GM12864 (cell line): ENCODE measurements around the gene TXK.

Source experiments
- DNase-seq: peaks from one replicate; pipeline ENCODE4 v3.0.0-alpha.2; 2011; ENCODE audit warnings: low read depth
- H3K4me3 ChIP-seq: 2 replicates; pipeline ENCODE4 v1.5.1; 2011; ENCODE audit warnings: mild to moderate bottlenecking, low read depth, low read length, control low read depth
- TF ChIP-seq, protein P1 (sequence below): IDR thresholded peaks from 2 replicates; pipeline ENCODE4 v1.5.1; 2011; ENCODE audit warnings: low read depth, mild to moderate bottlenecking, moderate library complexity, low read length, control low read depth, inconsistent platforms; ENCODE audit errors: missing control alignments

TXK gene

DNA sequence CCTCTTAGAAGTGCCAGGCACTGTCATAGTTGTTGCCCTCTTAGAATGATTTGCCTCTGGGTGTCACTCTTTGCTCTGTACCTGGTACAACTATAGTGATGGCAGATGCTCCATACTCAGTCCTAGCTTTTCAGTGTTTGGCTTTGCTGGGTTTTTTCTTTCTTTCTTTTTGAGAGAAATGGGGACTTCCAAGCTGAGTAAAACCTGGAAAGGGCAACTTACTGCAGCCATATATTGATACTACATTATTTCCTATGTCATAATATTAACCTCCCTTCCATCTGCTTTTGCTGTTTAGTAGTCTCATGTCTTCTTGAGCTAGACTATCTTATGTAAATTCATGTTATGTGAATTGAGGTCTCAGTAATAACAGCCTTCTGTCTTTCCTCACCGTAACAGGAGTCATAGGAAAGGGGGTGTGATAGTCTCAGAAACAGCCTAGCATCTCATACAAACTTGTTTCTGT, 68.4 kb downstream of the TXK start:
- TF ChIP-seq, protein P1, sequence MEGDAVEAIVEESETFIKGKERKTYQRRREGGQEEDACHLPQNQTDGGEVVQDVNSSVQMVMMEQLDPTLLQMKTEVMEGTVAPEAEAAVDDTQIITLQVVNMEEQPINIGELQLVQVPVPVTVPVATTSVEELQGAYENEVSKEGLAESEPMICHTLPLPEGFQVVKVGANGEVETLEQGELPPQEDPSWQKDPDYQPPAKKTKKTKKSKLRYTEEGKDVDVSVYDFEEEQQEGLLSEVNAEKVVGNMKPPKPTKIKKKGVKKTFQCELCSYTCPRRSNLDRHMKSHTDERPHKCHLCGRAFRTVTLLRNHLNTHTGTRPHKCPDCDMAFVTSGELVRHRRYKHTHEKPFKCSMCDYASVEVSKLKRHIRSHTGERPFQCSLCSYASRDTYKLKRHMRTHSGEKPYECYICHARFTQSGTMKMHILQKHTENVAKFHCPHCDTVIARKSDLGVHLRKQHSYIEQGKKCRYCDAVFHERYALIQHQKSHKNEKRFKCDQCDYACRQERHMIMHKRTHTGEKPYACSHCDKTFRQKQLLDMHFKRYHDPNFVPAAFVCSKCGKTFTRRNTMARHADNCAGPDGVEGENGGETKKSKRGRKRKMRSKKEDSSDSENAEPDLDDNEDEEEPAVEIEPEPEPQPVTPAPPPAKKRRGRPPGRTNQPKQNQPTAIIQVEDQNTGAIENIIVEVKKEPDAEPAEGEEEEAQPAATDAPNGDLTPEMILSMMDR, result no peak
- H3K4me3 ChIP-seq, result no peak overlapping the region
- no peak for DNase-seq

DNA sequence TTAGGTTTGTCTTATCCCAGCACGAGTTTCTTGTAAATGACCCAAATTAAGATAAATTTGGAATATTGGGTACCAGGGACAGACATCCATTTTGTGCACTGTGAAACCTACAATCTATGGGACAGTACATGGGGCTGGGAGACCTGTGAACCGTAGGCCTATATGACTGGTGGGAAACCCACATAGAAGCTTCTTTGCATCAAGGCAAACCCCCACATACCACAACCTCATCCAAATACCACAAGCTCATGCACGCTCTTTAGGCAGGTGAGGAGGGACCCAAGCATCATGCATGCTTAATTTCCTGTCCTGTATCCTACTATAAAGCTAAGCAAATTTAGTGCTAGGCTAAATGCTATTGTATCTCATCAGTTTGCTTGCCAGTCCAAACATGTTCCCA, 69.7 kb downstream of the TXK start:
- DNase-seq, result no peak
- H3K4me3 ChIP-seq, result no peak overlapping the region
- TF ChIP-seq, protein P1, result no peak

DNA sequence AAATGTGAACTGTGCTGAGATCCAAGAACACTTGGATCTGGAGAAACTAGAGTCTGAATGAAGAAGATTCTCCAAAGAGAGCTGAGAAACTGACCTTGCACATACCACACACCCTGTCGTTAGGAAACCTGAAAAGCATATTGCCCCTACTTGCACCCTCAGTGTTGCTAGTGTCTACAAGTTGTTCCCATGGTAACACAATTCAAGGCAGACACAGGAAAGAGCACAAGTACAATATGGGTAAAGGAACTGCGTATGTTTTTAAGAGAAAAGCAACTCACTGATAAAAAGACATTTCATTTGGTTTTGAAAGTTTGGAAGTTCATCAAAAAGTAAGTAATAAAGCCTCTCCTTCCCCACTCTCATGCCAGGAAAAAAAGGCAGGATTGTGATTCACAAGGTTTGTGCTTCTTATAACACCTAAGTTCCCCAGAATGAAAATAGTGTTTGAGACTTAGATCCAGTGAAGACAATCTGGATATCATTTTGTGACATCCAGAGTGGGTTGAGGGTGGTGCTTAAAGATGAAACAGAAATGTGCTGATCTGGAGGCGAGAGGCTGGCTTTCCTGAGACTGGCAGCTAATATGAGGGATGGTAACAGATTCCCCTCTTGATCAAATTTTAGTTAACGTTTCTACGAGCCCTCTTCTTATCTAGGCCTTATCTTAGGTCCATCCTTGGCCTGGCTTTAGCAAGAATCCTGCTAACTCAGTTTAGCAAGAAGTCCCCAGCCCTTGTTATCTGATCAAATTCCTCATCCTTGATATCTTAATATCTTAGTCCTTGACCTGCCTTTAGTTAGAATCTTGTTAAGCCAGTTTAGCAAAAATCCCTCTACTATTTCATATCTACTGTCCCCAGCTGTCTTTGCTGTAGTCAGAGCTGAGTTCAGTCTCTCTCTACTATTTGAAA, 75.2 kb downstream of the TXK start:
- no peak overlapping the region for H3K4me3 ChIP-seq
- TF ChIP-seq, protein P1, result no peak
- no peak for DNase-seq

DNA sequence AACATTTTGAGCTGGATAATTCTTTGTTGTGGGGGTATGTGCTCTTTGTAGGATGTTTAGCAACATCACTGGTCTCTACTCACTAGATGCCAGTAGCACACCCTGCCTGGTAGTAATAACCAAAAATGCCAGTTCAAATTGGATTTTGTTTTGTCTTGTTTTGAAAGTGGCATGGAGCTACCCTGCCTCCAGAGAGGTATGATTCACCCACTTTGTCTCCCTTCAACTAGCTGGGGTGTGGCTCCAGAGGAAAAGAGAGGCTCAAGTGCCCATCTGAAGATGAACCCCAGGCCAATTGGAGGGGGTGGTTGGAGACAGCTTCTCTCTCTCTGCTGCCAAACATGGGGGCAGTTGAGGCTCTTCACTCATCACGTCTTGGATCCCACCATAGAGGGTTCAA, 83.0 kb downstream of the TXK start:
- no peak overlapping the region for H3K4me3 ChIP-seq
- no peak for DNase-seq
- TF ChIP-seq, protein P1, result no peak

DNA sequence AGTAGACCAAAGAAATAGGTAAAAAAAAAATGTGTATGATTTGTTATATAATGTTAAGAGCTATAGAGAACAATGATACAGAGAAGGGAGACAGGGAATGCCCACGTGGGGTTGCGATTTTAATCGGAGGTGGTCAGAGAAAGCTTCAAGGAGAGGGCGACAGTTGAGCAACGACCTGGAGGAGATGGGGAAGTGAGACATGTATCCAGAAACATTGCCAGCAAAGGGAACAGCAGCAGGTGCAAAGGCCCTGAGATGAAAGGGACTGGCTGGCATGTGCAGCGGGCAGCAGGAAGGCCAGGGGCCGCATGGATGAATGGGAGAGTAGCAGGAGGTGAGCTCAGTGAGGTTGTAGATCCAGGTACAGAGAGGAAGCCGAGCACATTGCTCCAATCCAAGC, 84.6 kb downstream of the TXK start:
- TF ChIP-seq, protein P1, result no peak
- H3K4me3 ChIP-seq, result no peak overlapping the region
- DNase-seq, result no peak

DNA sequence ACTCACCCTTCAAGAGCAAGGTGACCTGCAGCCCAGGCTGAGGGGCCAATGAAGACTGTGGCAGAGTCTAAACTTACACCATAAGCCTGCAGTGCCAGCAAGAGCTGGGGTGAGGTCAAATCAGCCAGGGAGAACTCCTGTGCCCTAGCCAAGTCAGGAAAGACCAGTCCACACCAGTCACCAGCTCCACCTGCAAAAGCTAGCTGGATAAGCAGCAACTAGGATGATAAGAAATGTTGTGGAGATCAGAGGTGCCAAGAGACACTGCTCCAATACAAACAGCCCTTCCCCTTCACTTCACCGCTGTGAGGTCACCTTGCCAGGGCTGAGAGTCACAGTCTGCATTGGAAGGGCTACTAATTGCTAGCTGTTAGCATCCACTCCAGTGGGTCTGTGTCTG, 86.2 kb downstream of the TXK start:
- DNase-seq, result no peak
- H3K4me3 ChIP-seq, result no peak overlapping the region
- TF ChIP-seq, protein P1, result no peak
